ENCODE results near the gene ACOT13.
"Not testable (repeated sequence)": the region's sequence is repeated elsewhere in the genome, so short reads cannot be mapped to it uniquely, and the experiment has no call there.

The ACOT13 gene

DNA sequence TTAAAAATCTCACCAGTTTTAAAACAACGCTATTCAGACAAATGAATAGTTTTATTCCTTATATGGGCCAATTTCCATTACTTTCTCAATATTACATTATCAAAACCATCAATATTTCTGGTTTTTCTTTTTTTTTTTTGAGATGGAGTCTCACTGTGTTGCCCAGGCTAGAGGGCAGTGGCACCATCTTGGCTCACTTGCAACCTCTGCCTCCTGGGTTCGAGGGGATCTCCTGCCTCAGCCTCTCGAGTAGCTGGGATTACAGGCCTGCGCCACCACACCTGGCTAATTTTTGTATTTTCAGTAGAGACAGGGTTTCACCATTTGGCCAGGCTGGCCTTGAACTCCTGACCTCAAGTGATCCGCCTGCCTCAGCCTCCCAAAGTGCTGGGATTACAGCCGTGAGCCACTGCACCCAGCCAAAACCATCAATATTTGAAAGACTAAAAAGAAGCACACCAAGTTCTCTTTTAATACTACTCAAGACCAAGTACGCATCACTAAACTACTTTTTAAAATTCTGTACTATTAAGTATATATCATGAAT, 49.8 kb downstream of the ACOT13 start:
- H3K4me1 ChIP-seq (ENCODE audit: control insufficient read depth, insufficient read depth, low read length); H3K9me3 ChIP-seq (ENCODE audit: control insufficient read depth, insufficient read depth, low read depth, low read length); H3K9ac ChIP-seq (ENCODE audit: low read length); H3K27ac ChIP-seq (ENCODE audit: low read depth, low read length); H3K27me3 ChIP-seq (ENCODE audit: control insufficient read depth, insufficient read depth, low read length): not testable (repeated sequence)
- H3K36me3 ChIP-seq (ENCODE audit: control insufficient read depth, insufficient read depth, low read length) = peaks cover 76% of the 10 kb centered on the region
- peak overlapping the region; percentile 99 for H3K4me3 ChIP-seq (ENCODE audit: low read depth, low read length)

DNA sequence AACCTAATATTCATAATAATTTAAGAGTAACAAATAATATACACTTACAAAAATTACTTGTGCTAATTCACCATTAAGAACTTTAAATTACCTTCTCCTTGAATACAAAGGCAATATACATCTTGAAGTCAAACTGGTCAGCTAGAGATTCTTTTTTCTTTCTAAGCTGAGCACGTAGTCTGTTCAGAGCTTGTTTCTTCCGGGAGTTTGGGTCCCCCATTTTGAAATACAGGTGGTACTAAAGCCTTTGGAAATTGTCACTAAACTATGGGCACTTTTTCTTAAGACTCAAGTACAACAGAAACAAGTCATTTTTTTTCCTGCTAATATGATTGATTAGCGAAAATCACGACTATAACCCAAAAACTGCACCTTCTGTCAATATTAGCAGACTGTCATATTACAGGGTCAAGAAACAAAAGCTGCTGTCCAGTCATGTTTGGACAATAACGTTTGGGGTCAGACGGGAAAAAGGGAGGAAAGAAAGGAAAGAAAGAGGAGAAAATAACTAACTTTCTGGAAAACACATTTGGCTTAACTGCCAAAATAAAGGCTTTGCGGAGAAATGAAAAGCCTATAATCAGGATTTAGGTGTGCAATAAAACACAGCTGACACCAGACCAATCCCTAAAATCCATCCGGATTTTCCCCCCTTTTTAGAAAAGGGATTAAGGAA, 51.7 kb downstream of the ACOT13 start:
- Histone ChIP-seq H3K27me3 (ENCODE audit: control insufficient read depth, insufficient read depth, low read length) (no peaks in the 10 kb centered on the region), H3K4me1 (ENCODE audit: control insufficient read depth, insufficient read depth, low read length) (peaks cover 9% of the 10 kb centered on the region), H3K9ac (ENCODE audit: low read length) (peak overlapping the region; percentile 100), H3K9me3 (ENCODE audit: control insufficient read depth, insufficient read depth, low read depth, low read length) (no peaks in the 10 kb centered on the region), H3K4me3 (ENCODE audit: low read depth, low read length) (peak overlapping the region; percentile 99), H3K36me3 (ENCODE audit: control insufficient read depth, insufficient read depth, low read length) (peaks cover 57% of the 10 kb centered on the region), H3K27ac (ENCODE audit: low read depth, low read length) (0 out of 2 replicates have a peak overlapping the region, but pooled peaks have one; percentile 86)

DNA sequence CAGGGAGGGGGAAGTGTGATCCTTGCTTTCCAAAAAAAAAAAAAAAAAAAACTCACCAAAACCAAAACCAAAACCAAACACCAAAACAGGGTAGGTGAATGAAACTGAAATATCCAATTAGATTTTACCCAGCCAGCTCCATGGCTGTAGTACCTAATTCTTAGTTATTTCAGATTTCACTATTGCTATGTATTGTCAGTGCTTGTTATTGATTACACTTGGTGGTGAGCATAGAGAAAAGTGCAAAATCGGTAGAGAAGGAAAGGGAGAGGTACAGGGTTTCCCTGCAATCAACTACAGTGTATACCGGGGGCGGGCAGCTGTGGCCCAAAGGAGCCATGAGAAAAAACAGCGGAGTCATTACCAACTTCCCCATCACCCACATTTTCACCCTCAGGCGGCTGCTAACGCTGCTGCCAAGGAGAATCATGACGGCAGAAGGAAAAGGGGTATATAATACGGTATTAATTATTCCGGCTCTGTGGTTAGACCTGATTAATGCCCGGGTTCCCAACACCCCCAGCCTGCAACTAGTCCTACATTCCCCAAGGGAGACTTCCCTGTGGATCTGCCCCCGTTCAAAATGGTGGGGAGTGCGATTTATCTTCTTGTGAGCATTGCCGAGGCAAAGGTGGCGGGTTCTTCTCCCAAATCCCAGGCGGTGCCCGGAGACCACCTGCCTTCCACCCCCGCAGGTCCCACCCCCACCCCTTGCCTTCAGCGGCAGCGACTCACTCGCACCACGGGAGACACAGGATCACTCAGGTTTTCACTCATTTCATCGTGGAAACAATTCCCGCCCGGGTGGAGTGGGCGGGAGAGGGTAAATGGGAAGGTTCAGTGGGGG, 52.5 kb downstream of the ACOT13 start, which contains the start of gene C6orf62:
Gene C6orf62, minus strand, starts transcription at position 30 of the 847 bp plus-strand sequence. CDS start 486 bp downstream, outside the sequence.
- Histone ChIP-seq H3K36me3 (ENCODE audit: control insufficient read depth, insufficient read depth, low read length) (peaks cover 49% of the 10 kb centered on the region), H3K4me1 (ENCODE audit: control insufficient read depth, insufficient read depth, low read length) (peaks cover 9% of the 10 kb centered on the region), H3K27ac (ENCODE audit: low read depth, low read length) (peak within 1 kb of the TSS; percentile 100), H3K9me3 (ENCODE audit: control insufficient read depth, insufficient read depth, low read depth, low read length) (no peaks in the 10 kb centered on the region), H3K27me3 (ENCODE audit: control insufficient read depth, insufficient read depth, low read length) (no peaks in the 10 kb centered on the region), H3K4me3 (ENCODE audit: low read depth, low read length) (peak within 1 kb of the TSS; percentile 99), H3K9ac (ENCODE audit: low read length) (peak within 1 kb of the TSS; percentile 100)

DNA sequence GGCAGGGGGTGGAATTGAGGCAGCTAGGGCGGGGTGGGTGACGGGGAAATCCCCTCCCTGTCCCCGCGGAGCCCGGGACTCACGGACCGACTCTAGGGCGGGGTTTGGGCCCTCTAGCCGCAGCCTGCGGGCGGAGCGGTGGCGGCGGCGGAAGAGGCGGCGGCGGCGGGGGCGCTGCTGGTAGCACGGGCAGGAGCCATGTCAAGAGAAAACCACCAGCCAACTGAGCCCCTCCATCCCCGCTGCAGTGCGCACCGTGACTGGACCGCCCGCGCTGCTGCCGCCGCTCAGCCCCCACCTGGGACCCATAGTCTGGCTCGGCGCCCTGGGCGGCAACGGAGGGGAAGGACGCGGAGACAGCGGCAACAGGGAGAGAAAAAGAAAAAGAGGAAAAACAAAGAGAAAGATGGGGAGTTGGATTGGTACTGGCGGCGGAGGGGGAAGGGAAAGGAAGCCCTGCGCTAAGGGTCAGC, 53.3 kb downstream of the ACOT13 start:
- peak overlapping the region; percentile 100 for H3K9ac ChIP-seq (ENCODE audit: low read length)
- H3K9me3 ChIP-seq (ENCODE audit: control insufficient read depth, insufficient read depth, low read depth, low read length) = no peaks in the 10 kb centered on the region
- H3K36me3 ChIP-seq (ENCODE audit: control insufficient read depth, insufficient read depth, low read length) = peaks cover 41% of the 10 kb centered on the region
- H3K27me3 ChIP-seq (ENCODE audit: control insufficient read depth, insufficient read depth, low read length) = no peaks in the 10 kb centered on the region
- H3K4me1 ChIP-seq (ENCODE audit: control insufficient read depth, insufficient read depth, low read length) = peaks cover 9% of the 10 kb centered on the region
- H3K27ac ChIP-seq (ENCODE audit: low read depth, low read length) = peak overlapping the region; percentile 100
- H3K4me3 ChIP-seq (ENCODE audit: low read depth, low read length) = peak overlapping the region; percentile 99

DNA sequence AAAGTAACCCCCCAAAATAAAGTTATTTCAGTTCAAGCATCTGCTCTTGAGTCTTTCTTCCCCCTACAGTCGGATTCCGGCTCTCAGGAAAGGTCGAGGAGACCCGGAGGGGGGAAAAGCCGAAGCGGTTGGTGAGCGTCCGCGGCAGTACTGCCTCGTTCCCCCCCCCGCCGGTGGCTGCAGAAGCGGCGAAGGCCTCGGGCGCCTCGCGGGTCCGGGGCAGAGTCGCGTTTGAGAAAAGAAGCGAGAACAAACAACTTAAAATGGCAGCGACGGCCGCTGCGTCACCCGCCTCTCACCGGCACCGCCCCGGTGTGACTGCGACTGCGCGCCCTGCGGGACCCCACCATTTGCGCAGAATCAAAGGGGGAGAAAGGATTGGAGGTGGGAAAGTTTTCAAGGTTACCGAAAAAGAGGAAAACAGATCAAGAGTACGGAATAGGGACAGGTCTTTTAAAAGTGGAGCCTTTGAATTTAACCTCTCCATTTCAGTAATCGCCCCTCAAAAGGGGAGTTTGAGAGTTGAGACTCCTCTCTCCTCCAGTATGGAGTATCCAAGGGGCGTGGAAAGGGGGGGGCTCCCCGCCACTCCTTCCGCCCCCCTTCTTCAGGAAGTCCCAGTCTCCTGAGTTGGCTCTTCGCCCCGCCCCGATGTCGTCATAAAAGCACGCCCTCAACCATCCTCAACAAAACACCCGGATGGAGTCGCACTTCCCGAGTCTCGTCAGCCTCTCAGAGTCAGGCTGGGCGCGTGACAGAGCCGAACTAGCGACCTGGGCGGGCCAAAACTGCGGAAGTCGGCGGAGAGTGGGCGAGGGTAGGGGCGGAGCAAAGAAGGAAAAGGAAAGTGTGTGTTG, 54.0 kb downstream of the ACOT13 start:
- Histone ChIP-seq H3K9me3 (ENCODE audit: control insufficient read depth, insufficient read depth, low read depth, low read length) (no peaks in the 10 kb centered on the region), H3K36me3 (ENCODE audit: control insufficient read depth, insufficient read depth, low read length) (peaks cover 34% of the 10 kb centered on the region), H3K9ac (ENCODE audit: low read length) (peak overlapping the region; percentile 100), H3K4me1 (ENCODE audit: control insufficient read depth, insufficient read depth, low read length) (peaks cover 9% of the 10 kb centered on the region), H3K27ac (ENCODE audit: low read depth, low read length) (peak overlapping the region; percentile 100), H3K4me3 (ENCODE audit: low read depth, low read length) (peak overlapping the region; percentile 99), H3K27me3 (ENCODE audit: control insufficient read depth, insufficient read depth, low read length) (no peaks in the 10 kb centered on the region)

DNA sequence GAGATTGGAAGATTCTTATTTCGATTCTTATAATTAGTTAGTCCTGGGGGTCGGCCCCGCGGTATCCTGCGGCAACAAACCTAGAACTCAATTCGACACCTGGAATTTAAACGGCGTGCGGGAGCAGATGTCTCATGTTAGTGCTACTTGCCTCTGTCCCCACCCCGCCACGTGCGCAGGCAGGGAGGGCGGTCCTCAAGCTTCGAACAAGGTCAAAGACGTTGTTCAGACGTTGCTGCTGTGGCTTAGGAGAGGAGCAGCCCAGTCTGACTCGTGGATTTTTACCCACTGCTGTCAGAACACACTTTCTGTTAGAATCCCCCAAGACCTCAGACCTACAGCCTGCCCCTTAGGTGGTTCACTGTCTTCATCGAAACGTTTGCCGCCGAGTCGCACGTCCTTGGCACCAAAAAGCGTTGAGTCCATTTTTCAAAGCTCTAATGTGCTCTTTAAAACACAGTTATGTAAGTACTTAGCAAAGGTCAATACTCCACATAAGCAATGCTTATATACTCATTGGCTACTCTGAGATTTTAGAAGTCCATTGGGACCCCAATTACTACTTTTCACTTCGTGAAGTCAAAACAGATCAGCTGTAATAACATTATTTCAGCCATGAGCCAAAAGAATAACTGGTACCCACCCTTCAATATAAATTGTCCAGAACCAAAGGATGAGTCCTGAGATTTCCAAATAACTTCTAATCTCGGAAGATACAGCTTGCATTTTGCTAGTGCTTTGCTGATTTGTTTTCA, 54.8 kb downstream of the ACOT13 start:
- H3K4me3 ChIP-seq (ENCODE audit: low read depth, low read length) = peak overlapping the region; percentile 71
- no peaks in the 10 kb centered on the region for H3K9me3 ChIP-seq (ENCODE audit: control insufficient read depth, insufficient read depth, low read depth, low read length)
- H3K27me3 ChIP-seq (ENCODE audit: control insufficient read depth, insufficient read depth, low read length) = no peaks in the 10 kb centered on the region
- H3K4me1 ChIP-seq (ENCODE audit: control insufficient read depth, insufficient read depth, low read length) = peaks cover 9% of the 10 kb centered on the region
- peak overlapping the region; percentile 77 for H3K27ac ChIP-seq (ENCODE audit: low read depth, low read length)
- H3K36me3 ChIP-seq (ENCODE audit: control insufficient read depth, insufficient read depth, low read length) = peaks cover 26% of the 10 kb centered on the region
- H3K9ac ChIP-seq (ENCODE audit: low read length) = peak overlapping the region; percentile 84

DNA sequence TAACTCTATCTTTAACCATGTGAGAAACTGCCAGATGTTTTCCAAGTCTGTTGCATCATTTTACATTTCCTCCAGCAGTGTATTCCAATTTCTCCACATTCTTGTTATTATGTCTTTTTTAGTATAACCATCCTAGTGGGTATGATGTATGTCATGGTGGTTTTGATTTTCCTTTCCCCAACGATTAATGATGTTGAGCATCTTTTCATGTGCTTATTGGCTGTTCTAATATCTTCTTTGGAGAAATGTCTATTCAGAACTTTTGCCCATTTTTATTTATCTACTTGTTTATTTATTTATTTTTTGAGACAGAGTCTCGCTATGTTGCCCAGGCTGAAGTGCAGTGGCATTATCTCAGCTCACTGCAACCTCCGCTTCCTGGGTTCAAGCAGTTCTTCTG, 56.4 kb downstream of the ACOT13 start:
- Histone ChIP-seq H3K4me1 (ENCODE audit: control insufficient read depth, insufficient read depth, low read length) (peaks cover 5% of the 10 kb centered on the region), H3K9me3 (ENCODE audit: control insufficient read depth, insufficient read depth, low read depth, low read length) (no peaks in the 10 kb centered on the region), H3K4me3 (ENCODE audit: low read depth, low read length) (no peak overlapping the region), H3K9ac (ENCODE audit: low read length) (no peak overlapping the region), H3K27me3 (ENCODE audit: control insufficient read depth, insufficient read depth, low read length) (no peaks in the 10 kb centered on the region), H3K27ac (ENCODE audit: low read depth, low read length) (no peak overlapping the region), H3K36me3 (ENCODE audit: control insufficient read depth, insufficient read depth, low read length) (peaks cover 11% of the 10 kb centered on the region)

DNA sequence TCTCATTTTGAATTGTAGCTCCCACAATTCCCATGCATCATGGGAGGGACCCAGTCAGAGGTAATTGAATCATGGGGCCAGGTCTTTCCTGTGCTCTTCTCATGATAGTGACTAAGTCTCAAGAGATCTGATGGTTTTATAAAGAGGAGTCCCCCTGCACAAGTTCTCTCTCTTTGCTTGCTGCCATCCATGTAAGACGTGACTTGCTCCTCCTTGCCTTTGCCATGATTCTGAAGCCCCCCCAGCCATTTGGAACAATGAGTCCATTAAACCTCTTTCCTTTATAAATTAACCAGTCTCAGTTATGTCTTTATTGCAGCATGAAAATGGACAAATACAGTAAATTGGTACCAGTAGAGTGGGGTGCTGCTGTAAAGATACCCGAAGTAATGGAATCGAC, 63.8 kb downstream of the ACOT13 start:
- H3K27ac ChIP-seq (ENCODE audit: low read depth, low read length); H3K4me3 ChIP-seq (ENCODE audit: low read depth, low read length); H3K4me1 ChIP-seq (ENCODE audit: control insufficient read depth, insufficient read depth, low read length); H3K36me3 ChIP-seq (ENCODE audit: control insufficient read depth, insufficient read depth, low read length); H3K27me3 ChIP-seq (ENCODE audit: control insufficient read depth, insufficient read depth, low read length); H3K9ac ChIP-seq (ENCODE audit: low read length): not testable (repeated sequence)
- H3K9me3 ChIP-seq (ENCODE audit: control insufficient read depth, insufficient read depth, low read depth, low read length) = peaks cover 26% of the 10 kb centered on the region

DNA sequence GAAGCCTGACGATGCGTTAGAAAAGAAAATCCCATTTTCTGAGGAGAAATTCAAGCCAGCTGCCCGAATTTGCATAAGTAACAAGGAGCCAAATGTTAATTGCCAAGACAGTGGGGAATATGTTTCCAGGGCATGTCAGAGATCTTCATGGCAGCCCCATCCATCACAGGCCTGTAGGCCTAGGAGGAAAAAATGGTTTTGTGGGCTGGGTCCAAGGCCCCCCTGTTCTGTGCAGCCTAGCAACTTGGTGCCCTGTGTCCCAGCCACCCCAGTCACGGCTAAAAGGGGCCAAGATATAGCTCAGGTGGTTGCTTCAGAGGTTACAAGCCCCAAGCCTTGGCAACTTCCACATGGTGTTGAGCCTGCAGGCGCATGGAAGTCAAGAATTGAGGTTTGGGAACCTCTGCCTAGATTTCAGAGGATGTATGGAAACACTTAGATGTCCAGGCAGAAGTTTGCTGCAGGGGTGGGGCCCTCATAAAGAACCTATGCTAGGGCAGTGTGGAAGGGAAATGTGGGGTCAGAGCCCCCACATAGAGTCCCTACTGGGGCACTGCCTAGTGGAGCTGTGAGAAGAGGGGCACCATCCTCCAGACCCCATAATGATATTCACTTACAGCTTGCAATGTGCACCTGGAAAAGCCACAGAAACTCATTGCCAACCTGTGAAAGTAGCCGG, 64.7 kb downstream of the ACOT13 start:
- H3K27me3 ChIP-seq (ENCODE audit: control insufficient read depth, insufficient read depth, low read length); H3K36me3 ChIP-seq (ENCODE audit: control insufficient read depth, insufficient read depth, low read length); H3K9ac ChIP-seq (ENCODE audit: low read length); H3K27ac ChIP-seq (ENCODE audit: low read depth, low read length); H3K4me1 ChIP-seq (ENCODE audit: control insufficient read depth, insufficient read depth, low read length); H3K4me3 ChIP-seq (ENCODE audit: low read depth, low read length): not testable (repeated sequence)
- H3K9me3 ChIP-seq (ENCODE audit: control insufficient read depth, insufficient read depth, low read depth, low read length) = peaks cover 26% of the 10 kb centered on the region
